ENCODE data around the gene SRRM1.

Gene SRRM1

GRCh38 chr1:24641646-24642151, 1.4 kb upstream of the SRRM1 start:
- peak; percentile 16 for DNase-seq (ENCODE audit: low read depth)
- H3K4me3 ChIP-seq (ENCODE audit: low read length): peak overlapping the region; percentile 60
- no peak for TF ChIP-seq CTCF (IDR thresholded peaks at IDR 0.05; ENCODE audit: insufficient read depth, low read depth, low read length, missing control alignments)

GRCh38 chr1:24643363-24644099, 429 bp downstream of the SRRM1 start:
- DNase-seq (ENCODE audit: low read depth): no peak
- TF ChIP-seq CTCF (IDR thresholded peaks at IDR 0.05; ENCODE audit: insufficient read depth, low read depth, low read length, missing control alignments): no peak
- H3K4me3 ChIP-seq (ENCODE audit: low read length): peak overlapping the region; percentile 95

- H3K4me3 ChIP-seq (ENCODE audit: low read length): peak overlapping the region; percentile 95
- TF ChIP-seq CTCF (IDR thresholded peaks at IDR 0.05; ENCODE audit: insufficient read depth, low read depth, low read length, missing control alignments): no peak
- peak; percentile 56 for DNase-seq (ENCODE audit: low read depth)
Measured at GRCh38 chr1:24644100-24644384, 940 bp downstream of the SRRM1 start.

GRCh38 chr1:24648919-24649318, 5.8 kb downstream of the SRRM1 start:
- no peak overlapping the region for H3K4me3 ChIP-seq (ENCODE audit: low read length)
- no peak for TF ChIP-seq CTCF (IDR thresholded peaks at IDR 0.05; ENCODE audit: insufficient read depth, low read depth, low read length, missing control alignments)
- no peak for DNase-seq (ENCODE audit: low read depth)

- no peak for DNase-seq (ENCODE audit: low read depth)
- no peak overlapping the region for H3K4me3 ChIP-seq (ENCODE audit: low read length)
- TF ChIP-seq CTCF (IDR thresholded peaks at IDR 0.05; ENCODE audit: insufficient read depth, low read depth, low read length, missing control alignments): no peak
Measured at GRCh38 chr1:24652382-24652781, 9.3 kb downstream of the SRRM1 start.

- no peak overlapping the region for H3K4me3 ChIP-seq (ENCODE audit: low read length)
- TF ChIP-seq CTCF (IDR thresholded peaks at IDR 0.05; ENCODE audit: insufficient read depth, low read depth, low read length, missing control alignments): no peak
- DNase-seq (ENCODE audit: low read depth): no peak
Measured at GRCh38 chr1:24654010-24654409, 10.9 kb downstream of the SRRM1 start.

- H3K4me3 ChIP-seq (ENCODE audit: low read length): no peak overlapping the region
- TF ChIP-seq CTCF (IDR thresholded peaks at IDR 0.05; ENCODE audit: insufficient read depth, low read depth, low read length, missing control alignments): no peak
- no peak for DNase-seq (ENCODE audit: low read depth)
Measured at GRCh38 chr1:24656046-24656445, 12.9 kb downstream of the SRRM1 start.
